CD8-positive, alpha-beta memory T cell (primary cell): Measurements from ENCODE around the gene MGA. TPM values are rescaled to one million over a fixed set of nuclear protein-coding genes. Genes with fewer than 3 reads are reported as not detected.
A peak's percentile ranks its signal among the peaks of the same experiment; 100 is the strongest.

ENCODE experiments used
- CTCF ChIA-PET: fragments of 350-600 bp; sonication (Branson Sonifier 250); formaldehyde crosslinking; loops from one replicate; lab custom pipeline; 2021; ENCODE audit warnings: antibody characterized with exemption; lab: Charles Lee
- POLR2A ChIA-PET: fragments of 350-600 bp; sonication (Branson Sonifier 250); formaldehyde crosslinking; loops from one replicate; lab custom pipeline; 2021; ENCODE audit warnings: antibody characterized with exemption; lab: Charles Lee
- DNase-seq, 5 donors: peaks; one replicate each; pipeline versions ENCODE4 v3.0.0 to v3.0.0-alpha.2; 2020 to 2022; ENCODE audit warnings: mixed read lengths in 1 of 5
- H3K27ac ChIP-seq: one replicate; pipeline ENCODE4 v1.7.0; 2013; ENCODE audit warnings: low read depth, mild to moderate bottlenecking, low read length, moderate library complexity
- H3K27me3 ChIP-seq: 2 replicates; pipeline ENCODE4 v1.7.0; 2013; ENCODE audit warnings: low read length, mild to moderate bottlenecking; ENCODE audit not compliant: insufficient read depth, poor library complexity, severe bottlenecking
- H3K36me3 ChIP-seq: 2 replicates; pipeline ENCODE4 v1.7.0; 2013; ENCODE audit warnings: mild to moderate bottlenecking, low read length, moderate library complexity; ENCODE audit not compliant: insufficient read depth
- H3K4me1 ChIP-seq: 2 replicates; pipeline ENCODE4 v1.7.0; 2013; ENCODE audit warnings: mild to moderate bottlenecking, low read length, moderate library complexity; ENCODE audit not compliant: insufficient read depth
- H3K4me3 ChIP-seq: 2 replicates; pipeline ENCODE4 v1.7.0; 2013; ENCODE audit warnings: mild to moderate bottlenecking, low read length
- H3K9me3 ChIP-seq: 2 replicates; pipeline ENCODE4 v1.7.0; 2013; ENCODE audit warnings: mild to moderate bottlenecking, low read length
- H3K27ac Mint-ChIP-seq, 8 donors: one replicate each; pipeline ENCODE4 v1.8.0; 2020 to 2021; ENCODE audit warnings: mixed read lengths in 8 of 8, mild to moderate bottlenecking in 6 of 8, inconsistent platforms in 3 of 8, moderate library complexity in 3 of 8
- H3K27me3 Mint-ChIP-seq, 2 donors: one replicate each; pipeline ENCODE4 v1.8.0; 2020 to 2021; ENCODE audit warnings: mixed read lengths in 2 of 2, mild to moderate bottlenecking in 1 of 2, moderate library complexity in 1 of 2
- H3K36me3 Mint-ChIP-seq, 3 donors: one replicate each; pipeline ENCODE4 v1.8.0; 2020 to 2021; ENCODE audit warnings: mixed read lengths in 3 of 3, inconsistent platforms in 1 of 3, mild to moderate bottlenecking in 1 of 3
- H3K4me1 Mint-ChIP-seq, 3 donors: one replicate each; pipeline ENCODE4 v1.8.0; 2020 to 2021; ENCODE audit warnings: mixed read lengths in 3 of 3, inconsistent platforms in 1 of 3, mild to moderate bottlenecking in 1 of 3
- H3K4me3 Mint-ChIP-seq, 7 donors: one replicate each; pipeline ENCODE4 v1.8.0; 2020 to 2021; ENCODE audit warnings: mixed read lengths in 7 of 7, mild to moderate bottlenecking in 6 of 7, moderate library complexity in 4 of 7, inconsistent platforms in 2 of 7
- H3K9me3 Mint-ChIP-seq, 5 donors: one replicate each; pipeline ENCODE4 v1.8.0; 2020 to 2022; ENCODE audit warnings: mixed read lengths in 5 of 5, mild to moderate bottlenecking in 3 of 5, moderate library complexity in 2 of 5, inconsistent platforms in 1 of 5
- polyA plus RNA-seq: library from polyadenylated mRNA; unstranded; fragments of 300-500 nt; fragmentation: Illumina TruSeq; gene quantifications from one replicate; pipeline ENCODE4 v1.2.3, GENCODE V29; 2021
- total RNA-seq, 2 experiments: library from RNA; stranded (reverse); gene quantifications; one replicate each; pipeline ENCODE4 v1.2.3, GENCODE V29; 2021

Gene MGA
- total and polyA plus RNA-seq, 3 experiments from 2014 or later = 22.5 to 41.5 (median 40.1) TPM

DNA sequence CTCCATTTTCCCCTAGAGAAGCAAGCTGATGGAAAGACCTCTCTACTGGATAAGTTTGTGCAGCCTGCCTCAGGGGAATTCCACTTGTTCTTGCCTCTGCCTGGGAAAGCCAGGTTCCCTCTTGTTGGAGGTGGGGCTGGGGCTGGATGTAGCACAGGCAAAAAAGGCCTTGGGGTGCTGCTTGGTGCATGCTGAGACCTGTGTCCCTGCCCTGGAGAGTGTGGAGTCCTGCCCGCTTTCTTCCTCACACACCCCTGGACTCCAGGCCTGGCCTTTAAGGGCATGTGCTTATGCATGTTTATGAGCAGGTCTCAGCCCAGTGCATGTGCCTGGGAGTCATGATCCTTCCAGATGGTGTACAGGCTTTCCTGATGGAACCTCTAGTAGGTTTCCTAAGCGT, 144.2 kb downstream of the MGA start:
- H3K27ac ChIP-seq = no peak overlapping the region
- peak overlapping the region in 1 of 8 donors; percentile 64 for H3K27ac Mint-ChIP-seq

DNA sequence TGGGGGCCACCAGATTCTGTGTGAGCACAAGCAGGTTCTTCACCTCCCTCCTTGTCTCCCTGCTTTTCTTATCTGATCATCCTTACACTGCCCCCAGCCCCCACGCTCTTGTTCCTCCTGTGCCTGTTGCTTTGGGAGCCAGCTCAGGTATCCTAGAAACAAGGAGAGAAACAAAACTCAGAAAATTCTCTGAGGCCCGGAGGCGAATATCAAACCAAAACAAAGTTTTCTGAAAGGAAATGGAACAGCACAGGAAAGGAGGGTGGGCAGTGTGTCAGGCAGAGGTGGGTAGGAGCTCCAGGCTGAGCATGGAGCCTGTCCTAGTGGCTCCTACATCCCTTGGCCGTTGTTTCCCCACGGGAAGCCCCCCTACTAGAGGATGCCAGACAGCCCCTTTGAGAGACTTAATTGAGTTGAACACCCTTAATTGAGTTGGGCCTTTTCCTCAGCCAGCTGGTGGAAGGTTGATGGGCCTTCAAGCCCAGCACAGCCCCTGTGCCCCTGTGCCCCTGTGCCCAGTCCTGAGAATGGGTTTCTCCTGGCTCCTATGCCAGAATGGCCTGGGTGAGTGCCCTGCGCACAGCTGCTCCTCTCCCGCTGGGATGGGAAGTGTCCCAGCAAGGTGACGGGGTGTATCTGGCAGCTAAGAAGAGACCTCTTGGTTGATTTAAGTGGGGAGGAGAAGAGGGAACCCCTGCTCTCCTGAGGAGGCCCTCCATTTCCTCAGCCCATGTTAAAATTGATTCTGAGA, 144.9 kb downstream of the MGA start:
- H3K4me1 Mint-ChIP-seq = peaks cover 2 to 7% (median 4%) of the 10 kb centered on the region in 3 donors
- Histone ChIP-seq H3K27ac (no peak overlapping the region), H3K9me3 (no peaks in the 10 kb centered on the region), H3K27me3 (no peaks in the 10 kb centered on the region), H3K4me1 (peaks cover 5% of the 10 kb centered on the region), H3K36me3 (peaks cover 5% of the 10 kb centered on the region), H3K4me3 (no peak overlapping the region)
- no peak overlapping the region for H3K4me3 Mint-ChIP-seq
- ChIA-PET POLR2A (no interaction called here), CTCF (interaction anchor here (1.2 to 3.8 kb wide), 3 partner anchors 31 to 100 kb away, joined by 3 to 9 read pairs (median 4); partner anchors contain the start of gene MAPKBP1)
- no peaks in the 10 kb centered on the region for H3K27me3 Mint-ChIP-seq
- H3K27ac Mint-ChIP-seq = peak overlapping the region in 2 of 8 donors; percentile 64 to 65
- H3K9me3 Mint-ChIP-seq = no peaks in the 10 kb centered on the region
- peaks cover 0 to 41% (median 2%) of the 10 kb centered on the region in 3 donors for H3K36me3 Mint-ChIP-seq
- no peak for DNase-seq

More for the DNA sequence above, 144.2 kb downstream of the MGA start:
- Mint-ChIP-seq H3K36me3 (peaks cover 0 to 48% (median 4%) of the 10 kb centered on the region in 3 donors), H3K4me3 (no peak overlapping the region), H3K27me3 (no peaks in the 10 kb centered on the region), H3K4me1 (peaks cover 2 to 5% (median 4%) of the 10 kb centered on the region in 3 donors), H3K9me3 (no peaks in the 10 kb centered on the region)
- ChIA-PET CTCF (interaction anchor here (1.6 to 3.8 kb wide), 2 partner anchors 32 to 100 kb away, joined by 4 to 9 read pairs; no protein-coding TSS in a partner anchor), POLR2A (no interaction called here)
- Histone ChIP-seq H3K27me3 (no peaks in the 10 kb centered on the region), H3K9me3 (no peaks in the 10 kb centered on the region), H3K36me3 (peaks cover 10% of the 10 kb centered on the region), H3K4me1 (peaks cover 5% of the 10 kb centered on the region), H3K4me3 (no peak overlapping the region)
- DNase-seq = no peak

DNA sequence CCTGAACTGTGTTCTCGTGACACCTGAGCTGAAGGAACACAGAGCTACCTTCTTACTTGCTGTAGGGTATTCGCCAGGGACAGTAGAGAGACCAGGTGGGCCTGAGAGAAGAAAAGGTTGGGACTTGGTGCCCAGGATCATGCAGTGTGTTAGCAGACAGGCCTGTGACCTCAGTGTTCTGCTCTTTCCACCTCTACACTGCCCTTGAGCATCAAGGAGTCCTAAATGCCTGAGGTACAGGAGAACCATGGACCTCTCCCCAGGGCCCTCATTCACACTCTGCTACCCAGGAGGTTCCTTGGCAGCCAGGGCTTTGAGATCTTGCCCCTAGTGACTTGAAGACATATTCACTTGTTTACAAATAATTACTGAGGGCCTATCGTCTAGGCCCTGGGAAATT, 145.5 kb downstream of the MGA start:
- H3K36me3 ChIP-seq = no peaks in the 10 kb centered on the region
- no peaks in the 10 kb centered on the region for H3K9me3 Mint-ChIP-seq
- ChIA-PET POLR2A (no interaction called here), CTCF (interaction anchor here (1.2 to 3.8 kb wide), 3 partner anchors 31 to 99 kb away, joined by 3 to 9 read pairs (median 4); partner anchors contain the start of gene MAPKBP1)
- no peaks in the 10 kb centered on the region for H3K9me3 ChIP-seq
- no peak overlapping the region for H3K27ac ChIP-seq
- no peak for DNase-seq
- H3K4me3 Mint-ChIP-seq = no peak overlapping the region
- no peak overlapping the region for H3K4me3 ChIP-seq
- peaks cover 2 to 10% (median 4%) of the 10 kb centered on the region in 3 donors for H3K4me1 Mint-ChIP-seq
- no peaks in the 10 kb centered on the region for H3K27me3 Mint-ChIP-seq
- H3K4me1 ChIP-seq = peaks cover 5% of the 10 kb centered on the region
- H3K36me3 Mint-ChIP-seq = peaks cover 0 to 34% (median 2%) of the 10 kb centered on the region in 3 donors
- H3K27ac Mint-ChIP-seq = peak overlapping the region in 3 of 8 donors; percentile 12 to 42 (median 31)
- no peaks in the 10 kb centered on the region for H3K27me3 ChIP-seq

DNA sequence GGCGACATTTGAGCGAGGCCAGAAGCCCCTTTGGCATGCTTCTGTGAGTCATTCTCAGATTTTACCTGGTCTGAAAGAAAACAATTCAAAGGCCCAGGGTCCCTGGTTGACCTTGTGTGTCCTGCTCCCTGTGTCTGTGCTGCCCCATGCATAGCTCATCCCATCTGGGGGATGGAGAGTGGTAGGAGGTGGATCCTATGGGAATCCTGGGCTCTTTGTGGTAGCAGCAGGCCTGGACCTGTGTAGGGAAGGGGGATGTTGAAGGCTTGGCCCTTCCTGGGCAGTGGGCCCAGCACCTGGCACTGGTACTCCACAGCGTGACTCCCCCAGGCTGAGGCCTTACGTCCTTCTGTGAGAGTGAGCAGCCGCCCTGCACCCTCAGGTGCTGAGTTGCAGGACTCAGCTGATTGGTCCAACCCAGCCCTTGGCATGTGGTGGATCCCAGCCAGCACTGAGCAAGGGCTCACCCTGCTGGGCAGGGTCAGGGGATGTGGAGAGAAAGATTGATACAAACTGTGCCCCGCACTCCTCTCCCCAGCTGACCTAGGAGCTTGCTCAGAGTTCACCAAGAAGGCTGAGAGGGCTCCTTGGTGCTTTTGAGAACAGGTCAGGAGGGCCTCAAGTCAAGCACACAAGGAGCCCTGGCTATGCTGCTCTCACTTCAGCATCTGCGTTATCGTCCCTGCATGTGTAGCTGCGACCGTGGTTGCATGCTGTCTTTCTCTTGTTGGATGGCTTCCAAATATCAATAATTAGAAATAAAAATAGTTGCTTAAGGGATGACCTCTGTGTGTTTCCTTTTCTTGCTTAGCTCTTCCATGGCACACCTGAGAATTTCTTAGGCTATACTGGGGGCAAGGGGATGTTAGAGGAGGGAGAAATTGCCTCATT, 146.3 kb downstream of the MGA start:
- POLR2A ChIA-PET = no interaction called here
- H3K9me3 Mint-ChIP-seq = no peaks in the 10 kb centered on the region

DNA sequence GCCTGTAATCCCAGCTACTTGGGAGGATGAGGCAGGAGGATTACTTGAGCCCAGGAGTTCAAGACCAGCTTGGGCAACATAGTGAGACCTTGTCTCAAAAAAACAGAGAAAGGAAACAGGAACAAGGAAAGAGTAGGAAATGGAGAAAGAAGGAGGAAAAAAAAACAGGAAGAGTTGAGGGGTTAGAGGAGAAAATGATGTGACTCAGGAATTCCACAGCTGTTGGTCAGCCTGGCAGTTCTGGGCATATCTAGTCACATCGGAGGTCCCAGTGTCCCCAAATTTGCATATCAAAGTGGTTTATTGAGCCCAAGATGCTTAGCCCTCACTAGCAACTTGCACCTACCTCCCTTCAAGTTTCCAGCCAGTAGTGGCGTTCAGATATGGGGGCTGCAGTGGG, 148.9 kb downstream of the MGA start:
- H3K4me1 Mint-ChIP-seq = peaks cover 12 to 19% (median 15%) of the 10 kb centered on the region in 3 donors
- H3K27ac Mint-ChIP-seq = peak overlapping the region in 2 of 8 donors; percentile 20 to 48

More for the DNA sequence above, 146.3 kb downstream of the MGA start:
- no peaks in the 10 kb centered on the region for H3K27me3 Mint-ChIP-seq
- Histone ChIP-seq H3K27ac (no peak overlapping the region), H3K27me3 (no peaks in the 10 kb centered on the region), H3K4me3 (no peak overlapping the region), H3K9me3 (no peaks in the 10 kb centered on the region), H3K36me3 (no peaks in the 10 kb centered on the region), H3K4me1 (peaks cover 12% of the 10 kb centered on the region)
- CTCF ChIA-PET = interaction anchor here (0.7 to 1.8 kb wide), 3 partner anchors 20 to 34 kb away, joined by 4 to 8 read pairs (median 5); partner anchors contain the start of gene MAPKBP1
- no peak overlapping the region for H3K4me3 Mint-ChIP-seq
- H3K27ac Mint-ChIP-seq = peak overlapping the region in 5 of 8 donors; percentile 12 to 42 (median 31)
- no peak for DNase-seq
- peaks cover 9 to 16% (median 12%) of the 10 kb centered on the region in 3 donors for H3K4me1 Mint-ChIP-seq
- H3K36me3 Mint-ChIP-seq = peaks cover 0 to 26% (median 2%) of the 10 kb centered on the region in 3 donors

DNA sequence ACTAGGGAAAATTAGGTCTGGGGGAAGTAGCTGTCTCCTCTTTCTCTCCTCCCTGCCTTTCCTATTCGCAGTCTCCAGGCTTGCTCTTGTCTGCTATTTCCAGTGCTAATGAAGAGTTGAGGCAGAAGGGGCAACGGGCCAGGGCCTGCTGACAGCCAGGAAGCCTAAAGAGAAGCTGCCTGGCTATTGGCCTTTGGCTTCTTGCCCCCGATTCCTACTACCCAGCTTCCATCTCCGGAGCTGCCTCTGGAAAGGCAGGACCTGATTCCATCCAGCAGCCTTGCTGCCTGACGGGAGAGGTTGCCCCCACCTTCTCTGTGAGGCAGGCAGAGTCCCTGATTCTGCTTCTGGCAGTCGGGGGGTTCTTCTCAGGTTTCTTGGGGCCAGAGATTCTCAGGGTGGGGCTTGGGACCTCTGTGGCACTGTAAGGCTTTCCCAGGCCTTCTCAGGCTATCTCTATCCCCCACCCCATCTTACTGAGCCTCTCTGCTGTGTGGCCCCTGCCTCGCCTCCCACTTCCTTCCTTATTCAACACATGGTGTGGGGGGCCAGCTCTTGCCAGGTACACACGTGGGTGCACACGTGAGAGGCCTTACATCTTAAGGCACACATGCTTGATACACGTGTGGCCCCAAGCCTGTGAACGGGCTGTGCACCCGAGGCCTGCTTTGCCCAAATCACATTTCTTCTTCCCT, 149.5 kb downstream of the MGA start:
- Mint-ChIP-seq H3K4me3 (peak overlapping the region in 1 of 7 donors; percentile 51), H3K27me3 (no peaks in the 10 kb centered on the region), H3K36me3 (peaks cover 0 to 37% (median 10%) of the 10 kb centered on the region in 3 donors), H3K27ac (peak overlapping the region in 3 of 8 donors; percentile 20 to 58 (median 56)), H3K9me3 (no peaks in the 10 kb centered on the region), H3K4me1 (peaks cover 12 to 16% (median 14%) of the 10 kb centered on the region in 3 donors)
- Histone ChIP-seq H3K9me3 (no peaks in the 10 kb centered on the region), H3K27ac (no peak overlapping the region), H3K4me1 (peaks cover 10% of the 10 kb centered on the region), H3K4me3 (no peak overlapping the region), H3K36me3 (no peaks in the 10 kb centered on the region), H3K27me3 (no peaks in the 10 kb centered on the region)
- POLR2A ChIA-PET = no interaction called here
- DNase-seq = no peak
- CTCF ChIA-PET = interaction anchor here (1.3 to 7.3 kb wide), 6 partner anchors 7 to 128 kb away, joined by 3 to 167 read pairs (median 8); partner anchors contain the start of gene MAPKBP1

More for the DNA sequence above, 148.9 kb downstream of the MGA start:
- H3K9me3 ChIP-seq = no peaks in the 10 kb centered on the region
- Mint-ChIP-seq H3K27me3 (no peaks in the 10 kb centered on the region), H3K4me3 (no peak overlapping the region), H3K36me3 (peaks cover 0 to 38% (median 8%) of the 10 kb centered on the region in 3 donors), H3K9me3 (no peaks in the 10 kb centered on the region)
- no peak overlapping the region for H3K4me3 ChIP-seq
- CTCF ChIA-PET = interaction anchor here (1.3 to 7.3 kb wide), 3 partner anchors 34 to 114 kb away, joined by 3 to 167 read pairs (median 5); partner anchors contain the start of gene MAPKBP1
- H3K27me3 ChIP-seq = no peaks in the 10 kb centered on the region
- no peak for DNase-seq
- H3K4me1 ChIP-seq = peaks cover 12% of the 10 kb centered on the region
- POLR2A ChIA-PET = no interaction called here
- no peak overlapping the region for H3K27ac ChIP-seq
- H3K36me3 ChIP-seq = no peaks in the 10 kb centered on the region
